DMS53 (cell line): ENCODE measurements around the gene ZNF850.
A peak's percentile ranks its signal among the peaks of the same experiment; 100 is the strongest.
"Not testable (repeated sequence)": the region's sequence is repeated elsewhere in the genome, so short reads cannot be mapped to it uniquely, and the experiment has no call there.

ENCODE experiments used
- DNase-seq: peaks from one replicate; lab custom pipeline; 2025; lab: John Stamatoyannopoulos, UW

Gene ZNF850

GRCh38 chr19:36772311-36773222 lies at the start of gene ZNF850:
Gene ZNF850, minus strand, starts transcription at chr19:36772807. Its CDS starts 10,201 bp downstream, at chr19:36762606.
- DNase-seq: peak; percentile 99

- DNase-seq: no peak
Observed at GRCh38 chr19:36821758-36822157, 49.2 kb upstream of the ZNF850 start.

GRCh38 chr19:36819130-36819630 lies 46.6 kb upstream of the ZNF850 start:
- DNase-seq: peak; percentile 19

GRCh38 chr19:36807029-36807428 lies 34.4 kb upstream of the ZNF850 start:
- DNase-seq: no peak

- DNase-seq: peak; percentile 25
Observed at GRCh38 chr19:36805364-36805763, 32.8 kb upstream of the ZNF850 start.

- no peak for DNase-seq
Observed at GRCh38 chr19:36797786-36798108, 25.1 kb upstream of the ZNF850 start.

GRCh38 chr19:36796714-36796992 lies 24.0 kb upstream of the ZNF850 start:
- DNase-seq: no peak

GRCh38 chr19:36791420-36792141 lies 19.0 kb upstream of the ZNF850 start:
- DNase-seq: peak; percentile 94

GRCh38 chr19:36775768-36776167 lies 3.2 kb upstream of the ZNF850 start:
- no peak for DNase-seq

GRCh38 chr19:36773223-36773579 lies 594 bp upstream of the ZNF850 start:
- DNase-seq: no peak

- DNase-seq: peak; percentile 97
Observed at GRCh38 chr19:36771261-36772231, 1.1 kb downstream of the ZNF850 start.

- no peak for DNase-seq
Observed at GRCh38 chr19:36750066-36750691, 22.4 kb downstream of the ZNF850 start.

GRCh38 chr19:36749613-36750012 lies 23.0 kb downstream of the ZNF850 start:
- DNase-seq: not testable (repeated sequence)

- DNase-seq: no peak
Observed at GRCh38 chr19:36748431-36749275, 24.0 kb downstream of the ZNF850 start.

- DNase-seq: no peak
Observed at GRCh38 chr19:36747750-36748149, 24.9 kb downstream of the ZNF850 start.

GRCh38 chr19:36745870-36746269 lies 26.7 kb downstream of the ZNF850 start:
- no peak for DNase-seq

- peak; percentile 78 for DNase-seq
Observed at GRCh38 chr19:36736166-36736565, 36.4 kb downstream of the ZNF850 start.

- peak; percentile 63 for DNase-seq
Observed at GRCh38 chr19:36719687-36720556, 52.7 kb downstream of the ZNF850 start.

GRCh38 chr19:36709423-36709822 lies 63.2 kb downstream of the ZNF850 start:
- no peak for DNase-seq

GRCh38 chr19:36707134-36707533 lies 65.5 kb downstream of the ZNF850 start:
- DNase-seq: no peak
